HCT116 (cell line): ENCODE data around the gene BLOC1S5. TPM values are rescaled to one million over a fixed set of nuclear protein-coding genes. Genes with fewer than 3 reads are reported as not detected.
"Not testable (repeated sequence)": the region's sequence is repeated elsewhere in the genome, so short reads cannot be mapped to it uniquely, and the experiment has no call there.

Experiments
- ATAC-seq: fragments of 200-7000 bp; cut with Tn5 transposase; 2 replicates; pipeline ENCODE4 v1.9.1; 2020; ENCODE audit warnings: mild to moderate bottlenecking, moderate library complexity
- BruUV-seq: library from RNA; stranded (reverse); fragments of 400-500 nt; replicated peaks from 2 replicates; lab custom pipeline; 2021; lab: Mats Ljungman, UMichigan
- CTCF ChIA-PET: fragments of 300-600 bp; sonication (Branson Sonifier 250); formaldehyde crosslinking; loops from one replicate; lab custom pipeline; 2021; ENCODE audit warnings: antibody characterized with exemption; lab: Charles Lee
- POLR2A ChIA-PET: fragments of 300-600, 350-600 bp; sonication (Branson Sonifier 250); formaldehyde crosslinking; loops from one replicate; lab custom pipeline; 2021; ENCODE audit warnings: antibody characterized with exemption; lab: Charles Lee
- RAD21 ChIA-PET, 2 experiments: fragments of 300-600 bp; sonication (Branson Sonifier 250); formaldehyde crosslinking; loops; one replicate each; lab custom pipeline; 2023; ENCODE audit warnings: low total read pairs in 2 of 2; ENCODE audit not compliant: uncharacterized antibody in 2 of 2, unreplicated experiment in 2 of 2, low non-redundant PET in 1 of 2; lab: Charles Lee
- DNase-seq: peaks from one replicate; pipeline ENCODE4 v3.0.0-alpha.2; 2010; ENCODE audit warnings: low read depth, low spot score
- H2AFZ ChIP-seq: fragments of 200-600 bp; shearing (Covaris generic), sonication (generic); 2 replicates; pipeline ENCODE4 v1.6.1; 2017; ENCODE audit warnings: low read depth, mixed run types, mixed read lengths, antibody characterized with exemption, low read length; ENCODE audit not compliant: poor library complexity, severe bottlenecking
- H3K27ac ChIP-seq: 2 replicates; pipeline ENCODE4 v1.5.1; 2012; ENCODE audit warnings: low read depth, low read length
- H3K27me3 ChIP-seq: fragments of 200-600 bp; sonication (generic); 2 replicates; pipeline ENCODE4 v1.6.1; 2016; ENCODE audit warnings: mixed run types, low read length, mixed read lengths; ENCODE audit not compliant: insufficient read depth
- H3K36me3 ChIP-seq, 2 experiments: fragments of 200-500 bp in 1 of 2; fragments of 200-600 bp in 1 of 2; sonication (Bioruptor generic) in 1 of 2; sonication (generic) in 1 of 2; 2 replicates each; pipeline versions ENCODE4 v1.5.1 to v1.6.1; 2014 to 2016; ENCODE audit warnings: low read length in 2 of 2, inconsistent platforms in 1 of 2, mixed read lengths in 1 of 2, mixed run types in 1 of 2; ENCODE audit not compliant: insufficient read depth in 2 of 2, control insufficient read depth in 1 of 2
- H3K4me1 ChIP-seq, 2 experiments: fragments of 200-600 bp in 1 of 2; sonication (generic) in 1 of 2; 2 replicates each; pipeline versions ENCODE4 v1.5.1 to v1.6.1; 2012 to 2017; ENCODE audit warnings: low read length in 2 of 2, inconsistent platforms in 1 of 2, mild to moderate bottlenecking in 1 of 2, mixed read lengths in 1 of 2, mixed run types in 1 of 2, moderate library complexity in 1 of 2; ENCODE audit not compliant: insufficient read depth in 2 of 2, control insufficient read depth in 1 of 2
- H3K4me2 ChIP-seq: fragments of 200-600 bp; sonication (generic); 2 replicates; pipeline ENCODE4 v1.6.1; 2017; ENCODE audit warnings: mixed run types, low read length, mixed read lengths
- H3K4me3 ChIP-seq, 2 experiments: fragments of 200-600 bp in 1 of 2; sonication (generic) in 1 of 2; replicated peaks in 1 of 2; 2 replicates each; pipeline ENCODE4 v1.5.1; 2011 to 2016; ENCODE audit warnings: low read length in 2 of 2, control low read depth in 1 of 2, low read depth in 1 of 2, mild to moderate bottlenecking in 1 of 2, mixed read lengths in 1 of 2, mixed run types in 1 of 2
- H3K79me2 ChIP-seq: fragments of 200-600 bp; sonication (generic); 2 replicates; pipeline ENCODE4 v1.6.1; 2017; ENCODE audit warnings: mild to moderate bottlenecking, mixed run types, low read length, moderate library complexity, mixed read lengths; ENCODE audit not compliant: insufficient read depth
- H3K9ac ChIP-seq: fragments of 200-600 bp; sonication (generic); 2 replicates; pipeline ENCODE4 v1.6.1; 2016; ENCODE audit warnings: low read length, mixed read lengths
- H3K9me2 ChIP-seq: fragments of 200-600 bp; sonication (generic), shearing (Covaris generic); 2 replicates; pipeline ENCODE4 v1.6.1; 2017; ENCODE audit warnings: mixed run types, mild to moderate bottlenecking, moderate library complexity; ENCODE audit not compliant: insufficient read depth
- H3K9me3 ChIP-seq, 2 experiments: fragments of 200-500 bp in 1 of 2; fragments of 200-600 bp in 1 of 2; sonication (Bioruptor generic) in 1 of 2; sonication (generic) in 1 of 2; 2 replicates each; pipeline ENCODE4 v1.6.1; 2014 to 2017; ENCODE audit warnings: low read length in 2 of 2, mixed read lengths in 2 of 2, inconsistent platforms in 1 of 2, low read depth in 1 of 2, mild to moderate bottlenecking in 1 of 2, mixed run types in 1 of 2, moderate library complexity in 1 of 2; ENCODE audit not compliant: control insufficient read depth in 1 of 2, insufficient read depth in 1 of 2
- H4K20me1 ChIP-seq: fragments of 200-600 bp; sonication (generic), shearing (Covaris generic); 2 replicates; pipeline ENCODE4 v1.6.1; 2017; ENCODE audit warnings: mixed run types, mild to moderate bottlenecking, moderate library complexity; ENCODE audit not compliant: insufficient read depth
- CTCF ChIP-seq, 3 experiments: fragments of 200-600 bp in 1 of 3; sonication (generic) in 1 of 3; IDR thresholded peaks in 2 of 3; conservative IDR thresholded peaks in 1 of 3; 2 replicates each; pipeline ENCODE4 v1.5.1; 2012 to 2017; ENCODE audit warnings: low read depth in 2 of 3, low read length in 2 of 3, antibody characterized with exemption in 1 of 3, borderline replicate concordance in 1 of 3, control low read depth in 1 of 3, mild to moderate bottlenecking in 1 of 3, mixed read lengths in 1 of 3, mixed run types in 1 of 3, moderate library complexity in 1 of 3; ENCODE audit not compliant: insufficient read depth in 1 of 3
- EGR1 ChIP-seq: IDR thresholded peaks from 2 replicates; pipeline ENCODE4 v1.6.1; 2012; ENCODE audit warnings: low read depth
- JUND ChIP-seq: IDR thresholded peaks from 2 replicates; pipeline ENCODE4 v1.6.1; 2012
- REST ChIP-seq: IDR thresholded peaks from 2 replicates; pipeline ENCODE4 v1.6.1; 2012; ENCODE audit warnings: low read depth
- YY1 ChIP-seq: IDR thresholded peaks from 2 replicates; pipeline ENCODE4 v1.6.1; 2011; ENCODE audit warnings: low read length, low read depth, moderate library complexity, mild to moderate bottlenecking; ENCODE audit not compliant: insufficient replicate concordance; ENCODE audit errors: extremely low read depth
- intact Hi-C: fragments of 100-400 bp; cut with micrococcal nuclease; formaldehyde crosslinking; loops from 2 replicates; pipeline ENCODE4 v1.10.0; 2022
- total RNA-seq: library from RNA; stranded (reverse); gene quantifications from one replicate; pipeline ENCODE4 v1.2.1, GENCODE V29; 2021; ENCODE audit not compliant: unreplicated experiment

Gene BLOC1S5
- total RNA-seq, 1 experiment from 2014 or later: 12.0 TPM

GRCh38 chr6:8047541-8048292 is 16.5 kb downstream of the BLOC1S5 start (continued):
- no peak for TF ChIP-seq REST
- no peak for TF ChIP-seq YY1
- TF ChIP-seq JUND: no peak
- TF ChIP-seq CTCF (IDR thresholded peaks at IDR 0.05 in 2 of 3, conservative IDR thresholded peaks at IDR 0.05 in 1 of 3; ENCODE audit: borderline replicate concordance in 1 of 3, insufficient read depth in 1 of 3, low read depth in 2 of 3, low read length in 2 of 3): no peak
- TF ChIP-seq EGR1: no peak
- TF ChIP-seq, all 23 proteins: peak for 0

GRCh38 chr6:8045769-8046168 is 18.4 kb downstream of the BLOC1S5 start:
- H3K9ac ChIP-seq, H3K79me2 ChIP-seq, POLR2A ChIA-PET, DNase-seq, H3K4me2 ChIP-seq, ATAC-seq, H3K4me3 ChIP-seq, H3K9me2 ChIP-seq, intact Hi-C loops, H3K27ac ChIP-seq, H3K4me1 ChIP-seq, H3K36me3 ChIP-seq, H3K9me3 ChIP-seq, BruUV-seq, H2AFZ ChIP-seq, H3K27me3 ChIP-seq, CTCF ChIA-PET, RAD21 ChIA-PET, H4K20me1 ChIP-seq: not testable (repeated sequence)
